H1 (cell line): Measurements from ENCODE around the gene SGMS1. TPM values are rescaled to one million over a fixed set of nuclear protein-coding genes. Genes with fewer than 3 reads are reported as not detected.

ENCODE experiments used
- EP300 ChIP-seq, 2 experiments: IDR thresholded peaks; 1 replicate in 1 of 2; 2 replicates in 1 of 2; pipeline ENCODE4 v1.6.1; 2011 to 2012; ENCODE audit warnings: low read depth in 2 of 2, low read length in 2 of 2, mild to moderate bottlenecking in 2 of 2, borderline replicate concordance in 1 of 2, inconsistent platforms in 1 of 2, moderate library complexity in 1 of 2
- MAFK ChIP-seq: IDR thresholded peaks from 2 replicates; pipeline ENCODE4 v1.6.1; 2012; ENCODE audit warnings: low read depth, mild to moderate bottlenecking, improper control_type of control experiment, low read length
- NRF1 ChIP-seq: IDR thresholded peaks from 2 replicates; pipeline ENCODE4 v1.6.1; 2011; ENCODE audit warnings: mild to moderate bottlenecking, low read depth, low read length, improper control_type of control experiment
- TEAD4 ChIP-seq: IDR thresholded peaks from 2 replicates; pipeline ENCODE4 v1.6.1; 2012; ENCODE audit warnings: low read depth, low read length, inconsistent platforms, mixed read lengths
- polyA plus RNA-seq, 7 experiments: library from polyadenylated mRNA; depleted of rRNA in 3 of 7; stranded (reverse) in 5 of 7; unstranded in 2 of 7; fragments of >200 nt in 5 of 7; fragments of 200-250 nt in 2 of 7; gene quantifications; 1 replicate in 5 of 7; 2 replicates in 1 of 7; 4 replicates in 1 of 7; pipeline versions ENCODE4 v1.2.1 to v1.2.3, GENCODE V29; 2011 to 2013; ENCODE audit warnings: missing spikeins in 2 of 7, mixed read lengths in 2 of 7
- total RNA-seq: library from RNA; stranded (reverse); fragmentation: NEBNext Ultra II Directional; extraction: Animal tissue kit (Norgen Biotek cat#: 25700); gene quantifications from 2 replicates; pipeline ENCODE4 v1.2.1, GENCODE V29; 2021

The SGMS1 gene
- total and polyA plus RNA-seq, 2 of the 8 experiments (the other 6 are each of a cell fraction or from before 2014, with no cell fraction given), result 6.0 to 15.6 TPM

DNA sequence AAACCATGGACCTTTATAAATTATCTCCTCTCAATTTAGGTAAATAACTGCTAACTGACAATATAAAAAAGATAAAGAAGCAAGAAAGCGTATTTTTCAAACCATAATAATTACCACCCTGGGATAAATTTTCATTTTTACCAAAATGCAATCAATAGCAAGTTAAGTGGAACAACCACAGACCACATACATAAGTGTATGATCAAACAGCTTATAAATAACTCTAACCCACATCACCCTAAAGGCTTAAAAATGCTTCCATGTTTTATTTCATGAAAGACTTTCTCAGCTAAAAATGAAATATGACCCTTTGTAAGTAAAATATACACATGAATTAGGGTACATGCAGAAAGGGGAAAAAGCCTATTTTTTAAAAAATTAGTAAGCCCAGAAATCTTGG is 156.5 kb downstream of the SGMS1 start (continued):
- TF ChIP-seq TEAD4 (no peak), NRF1 (no peak), MAFK (no peak), EP300 (IDR thresholded peaks at IDR 0.05; ENCODE audit: borderline replicate concordance in 1 of 2, low read depth in 2 of 2, low read length in 2 of 2) (no peak)
